H1 (cell line): Measurements from ENCODE around the gene UGT1A1. TPM values are rescaled to one million over a fixed set of nuclear protein-coding genes. Genes with fewer than 3 reads are reported as not detected.

Experiments
- CTCF ChIA-PET: fragments of 300-600 bp; sonication (Branson Sonifier 250); formaldehyde crosslinking; loops from one replicate; lab custom pipeline; 2021; ENCODE audit not compliant: partially characterized antibody; lab: Charles Lee
- POLR2A ChIA-PET: fragments of 300-600 bp; sonication (Branson Sonifier 250); formaldehyde crosslinking; loops from one replicate; lab custom pipeline; 2021; ENCODE audit warnings: inconsistent platforms; ENCODE audit not compliant: partially characterized antibody; lab: Charles Lee
- DNase-seq, 2 experiments: peaks; one replicate each; pipeline versions ENCODE4 v3.0.0 to v3.0.0-alpha.2; 2010 to 2022; ENCODE audit warnings: low spot score in 2 of 2, low read depth in 1 of 2, mixed read lengths in 1 of 2
- FAIRE-seq: peaks from 2 replicates; lab custom pipeline; 2011; peaks lifted over from hg19 to GRCh38; lab: Jason Lieb, UNC
- H2AFZ ChIP-seq: 2 replicates; pipeline ENCODE4 v1.8.1; 2012; ENCODE audit warnings: low read length, inconsistent platforms
- H2AK5ac ChIP-seq: 2 replicates; pipeline ENCODE4 v1.6.1; 2013; ENCODE audit warnings: low read depth, low read length
- H2BK120ac ChIP-seq: replicated peaks from 2 replicates; pipeline ENCODE3; 2013; ENCODE audit warnings: low read depth, low read length, inconsistent platforms
- H2BK12ac ChIP-seq: 2 replicates; pipeline ENCODE4 v1.6.1; 2013; ENCODE audit warnings: low read depth, low read length
- H2BK15ac ChIP-seq: 2 replicates; pipeline ENCODE4 v1.6.1; 2013; ENCODE audit warnings: low read length
- H2BK20ac ChIP-seq: 2 replicates; pipeline ENCODE4 v1.6.1; 2013; ENCODE audit warnings: low read length
- H2BK5ac ChIP-seq: 2 replicates; pipeline ENCODE4 v1.6.1; 2013; ENCODE audit warnings: low read depth, low read length
- H3K14ac ChIP-seq: 2 replicates; pipeline ENCODE4 v1.6.1; 2013; ENCODE audit warnings: inconsistent platforms; ENCODE audit not compliant: insufficient read length
- H3K18ac ChIP-seq: 2 replicates; pipeline ENCODE4 v1.6.1; 2013; ENCODE audit warnings: low read length; ENCODE audit errors: extremely low read depth
- H3K23ac ChIP-seq: 2 replicates; pipeline ENCODE4 v1.6.1; 2013; ENCODE audit warnings: inconsistent platforms; ENCODE audit not compliant: insufficient read length
- H3K23me2 ChIP-seq: 2 replicates; pipeline ENCODE4 v1.6.1; 2013; ENCODE audit warnings: low read depth, low read length
- H3K27ac ChIP-seq: 2 replicates; pipeline ENCODE4 v1.6.1; 2011; ENCODE audit warnings: low read depth, low read length, inconsistent platforms
- H3K27me3 ChIP-seq, 4 experiments: replicated peaks in 1 of 4; 1 replicate in 1 of 4; 2 replicates in 3 of 4; pipeline versions ENCODE4 v1.6.1 to v1.8.1; 2011 to 2013; ENCODE audit warnings: low read length in 3 of 4, mild to moderate bottlenecking in 3 of 4, inconsistent platforms in 2 of 4, mixed read lengths in 2 of 4, moderate library complexity in 1 of 4; ENCODE audit not compliant: control insufficient read depth in 3 of 4, insufficient read depth in 3 of 4; ENCODE audit errors: extremely low read depth in 1 of 4
- H3K36me3 ChIP-seq, 4 experiments: 2 replicates each; pipeline versions ENCODE4 v1.6.1 to v1.8.1; 2011 to 2013; ENCODE audit warnings: mild to moderate bottlenecking in 4 of 4, low read length in 3 of 4, moderate library complexity in 2 of 4, control low read depth in 1 of 4, inconsistent platforms in 1 of 4; ENCODE audit not compliant: insufficient read depth in 4 of 4, control insufficient read depth in 2 of 4
- H3K4ac ChIP-seq: replicated peaks from 2 replicates; pipeline ENCODE3; 2013; ENCODE audit warnings: low read length, low read depth, mixed read lengths, inconsistent platforms; ENCODE audit not compliant: insufficient read length
- H3K4me1 ChIP-seq, 4 experiments: replicated peaks in 1 of 4; 1 replicate in 1 of 4; 2 replicates in 3 of 4; pipeline versions ENCODE4 v1.6.1 to v1.8.1; 2011 to 2013; ENCODE audit warnings: low read length in 3 of 4, inconsistent platforms in 2 of 4, mixed read lengths in 1 of 4; ENCODE audit not compliant: insufficient read depth in 4 of 4, control insufficient read depth in 3 of 4
- H3K4me2 ChIP-seq, 2 experiments: 2 replicates each; pipeline versions ENCODE4 v1.6.1 to v1.8.1; 2011 to 2013; ENCODE audit warnings: low read depth in 2 of 2, low read length in 2 of 2, control low read depth in 1 of 2, inconsistent platforms in 1 of 2, mild to moderate bottlenecking in 1 of 2; ENCODE audit not compliant: insufficient read depth in 1 of 2
- H3K4me3 ChIP-seq, 4 experiments: fragments of 200-600, 300-600 bp in 1 of 4; sonication (generic), shearing (Covaris generic), sonication (Bioruptor Twin) in 1 of 4; 2 replicates each; pipeline versions ENCODE4 v1.5.1 to v1.8.1; 2011 to 2016; ENCODE audit warnings: low read length in 4 of 4, low read depth in 3 of 4, control low read depth in 2 of 4, inconsistent platforms in 2 of 4, mild to moderate bottlenecking in 2 of 4, mixed read lengths in 1 of 4, moderate library complexity in 1 of 4; ENCODE audit not compliant: insufficient read depth in 2 of 4; ENCODE audit errors: extremely low read depth in 1 of 4
- H3K56ac ChIP-seq: replicated peaks from 2 replicates; pipeline ENCODE3; 2013; ENCODE audit warnings: low read depth, mild to moderate bottlenecking, mixed read lengths, low read length, inconsistent platforms; ENCODE audit not compliant: insufficient read length
- H3K79me1 ChIP-seq: 2 replicates; pipeline ENCODE4 v1.6.1; 2013; ENCODE audit warnings: low read depth, low read length, control low read depth
- H3K79me2 ChIP-seq, 2 experiments: 2 replicates each; pipeline versions ENCODE4 v1.6.1 to v1.8.1; 2012 to 2013; ENCODE audit warnings: low read length in 2 of 2, mild to moderate bottlenecking in 2 of 2, inconsistent platforms in 1 of 2; ENCODE audit not compliant: insufficient read depth in 2 of 2, control insufficient read depth in 1 of 2
- H3K9ac ChIP-seq, 4 experiments: replicated peaks in 1 of 4; 1 replicate in 1 of 4; 2 replicates in 3 of 4; pipeline versions ENCODE4 v1.6.1 to v1.8.1; 2011 to 2013; ENCODE audit warnings: low read depth in 3 of 4, low read length in 3 of 4, control low read depth in 2 of 4, mild to moderate bottlenecking in 2 of 4, moderate library complexity in 2 of 4, inconsistent platforms in 1 of 4; ENCODE audit errors: extremely low read depth in 1 of 4
- H3K9me3 ChIP-seq, 2 experiments: 2 replicates each; pipeline versions ENCODE4 v1.6.1 to v1.8.1; 2012 to 2013; ENCODE audit warnings: mild to moderate bottlenecking in 2 of 2, moderate library complexity in 2 of 2, control low read depth in 1 of 2, inconsistent platforms in 1 of 2, low read depth in 1 of 2, low read length in 1 of 2, mixed read lengths in 1 of 2; ENCODE audit not compliant: insufficient read depth in 2 of 2
- H4K20me1 ChIP-seq, 2 experiments: replicated peaks in 1 of 2; 2 replicates each; pipeline versions ENCODE3 to v1.8.1; 2011 to 2013; ENCODE audit warnings: inconsistent platforms in 2 of 2, low read length in 2 of 2, mild to moderate bottlenecking in 1 of 2; ENCODE audit not compliant: insufficient read depth in 2 of 2, control insufficient read depth in 1 of 2
- H4K5ac ChIP-seq: 2 replicates; pipeline ENCODE4 v1.6.1; 2013; ENCODE audit warnings: low read length, low read depth, mixed read lengths, inconsistent platforms; ENCODE audit not compliant: insufficient read length
- H4K8ac ChIP-seq: 2 replicates; pipeline ENCODE4 v1.8.0; 2013; ENCODE audit warnings: mild to moderate bottlenecking, moderate library complexity, low read length, inconsistent platforms; ENCODE audit not compliant: insufficient read depth; ENCODE audit errors: extremely low read depth
- H4K91ac ChIP-seq: replicated peaks from 2 replicates; pipeline ENCODE3; 2013; ENCODE audit warnings: low read length, mixed read lengths, inconsistent platforms; ENCODE audit not compliant: insufficient read length
- WGBS, 2 experiments: shearing (Covaris generic) in 1 of 2; methylation state at CpG; one replicate each; pipeline versions ENCODE4 v1.1.6 to v1.1.7; 2013 to 2015; ENCODE audit warnings: low lambda C conversion rate in 2 of 2, mixed read lengths in 2 of 2, inconsistent platforms in 1 of 2, low coverage in 1 of 2, missing lambda C conversion rate in 1 of 2; ENCODE audit not compliant: insufficient replicate concordance in 2 of 2, insufficient coverage in 1 of 2, insufficient read length in 1 of 2; ENCODE audit errors: extremely low coverage in 1 of 2, missing lambda C conversion rate in 1 of 2; 5-methylcytosine and 5-hydroxymethylcytosine counted together
- polyA plus RNA-seq, 7 experiments: library from polyadenylated mRNA; depleted of rRNA in 3 of 7; stranded (reverse) in 5 of 7; unstranded in 2 of 7; fragments of >200 nt in 5 of 7; fragments of 200-250 nt in 2 of 7; gene quantifications; 1 replicate in 5 of 7; 2 replicates in 1 of 7; 4 replicates in 1 of 7; pipeline versions ENCODE4 v1.2.1 to v1.2.3, GENCODE V29; 2011 to 2013; ENCODE audit warnings: missing spikeins in 2 of 7, mixed read lengths in 2 of 7
- total RNA-seq: library from RNA; stranded (reverse); fragmentation: NEBNext Ultra II Directional; extraction: Animal tissue kit (Norgen Biotek cat#: 25700); gene quantifications from 2 replicates; pipeline ENCODE4 v1.2.1, GENCODE V29; 2021

UGT1A1 gene
- total and polyA plus RNA-seq, 2 of the 8 experiments (the other 6 are each of a cell fraction or from before 2014, with no cell fraction given): not detected

GRCh38 chr2:233764264-233764663 is 4.2 kb downstream of the UGT1A1 start:
- H2AK5ac ChIP-seq: no peak overlapping the region
- 88% methylated on average over 7 of the region's 7 CpGs; no CpG with 5 or more reads in 1 of the 2 experiments for WGBS, 2 experiments
- FAIRE-seq (no peak), DNase-seq (no peak)
- ChIA-PET POLR2A (no interaction called here), CTCF (no interaction called here)
- no peak overlapping the region for H4K8ac ChIP-seq
- no peak overlapping the region for H2BK120ac ChIP-seq
- H3K79me1 ChIP-seq: no peaks in the 10 kb centered on the region
- H3K27ac ChIP-seq: no peak overlapping the region
- no peak overlapping the region for H2AFZ ChIP-seq
- H3K36me3 ChIP-seq: no peaks in the 10 kb centered on the region
- H3K4me1 ChIP-seq: no peaks in the 10 kb centered on the region; a peak in 1 of 7 replicates
- 0 out of 4 replicates have a peak, but pooled peaks cover 0 to 1% of the 10 kb centered on the region in 2 experiments for H3K9me3 ChIP-seq
- H4K5ac ChIP-seq: no peak overlapping the region
- H3K4me2 ChIP-seq: no peak overlapping the region
- H3K79me2 ChIP-seq: no peaks in the 10 kb centered on the region
- H2BK15ac ChIP-seq: no peak overlapping the region
- no peak overlapping the region for H2BK12ac ChIP-seq
- no peak overlapping the region for H3K4ac ChIP-seq
- H3K4me3 ChIP-seq: no peak overlapping the region
- no peak overlapping the region for H3K23ac ChIP-seq
- no peak overlapping the region for H3K9ac ChIP-seq
- no peak overlapping the region for H2BK5ac ChIP-seq
- H2BK20ac ChIP-seq: no peak overlapping the region
- no peaks in the 10 kb centered on the region for H4K20me1 ChIP-seq
- no peaks in the 10 kb centered on the region for H3K23me2 ChIP-seq
- no peak overlapping the region for H3K18ac ChIP-seq
- no peak overlapping the region for H3K56ac ChIP-seq
- H3K27me3 ChIP-seq: no peaks in the 10 kb centered on the region
- no peak overlapping the region for H3K14ac ChIP-seq
- no peak overlapping the region for H4K91ac ChIP-seq
